Airway epithelial cell (primary cell): ENCODE data around the gene C10orf71. TPM values are rescaled to one million over a fixed set of nuclear protein-coding genes. Genes with fewer than 3 reads are reported as not detected.

Source experiments
- total RNA-seq: library from RNA; depleted of rRNA; stranded (reverse); fragments of >200 nt; gene quantifications from 2 replicates; pipeline ENCODE4 v1.2.3, GENCODE V29; 2015

Gene C10orf71, protein sequence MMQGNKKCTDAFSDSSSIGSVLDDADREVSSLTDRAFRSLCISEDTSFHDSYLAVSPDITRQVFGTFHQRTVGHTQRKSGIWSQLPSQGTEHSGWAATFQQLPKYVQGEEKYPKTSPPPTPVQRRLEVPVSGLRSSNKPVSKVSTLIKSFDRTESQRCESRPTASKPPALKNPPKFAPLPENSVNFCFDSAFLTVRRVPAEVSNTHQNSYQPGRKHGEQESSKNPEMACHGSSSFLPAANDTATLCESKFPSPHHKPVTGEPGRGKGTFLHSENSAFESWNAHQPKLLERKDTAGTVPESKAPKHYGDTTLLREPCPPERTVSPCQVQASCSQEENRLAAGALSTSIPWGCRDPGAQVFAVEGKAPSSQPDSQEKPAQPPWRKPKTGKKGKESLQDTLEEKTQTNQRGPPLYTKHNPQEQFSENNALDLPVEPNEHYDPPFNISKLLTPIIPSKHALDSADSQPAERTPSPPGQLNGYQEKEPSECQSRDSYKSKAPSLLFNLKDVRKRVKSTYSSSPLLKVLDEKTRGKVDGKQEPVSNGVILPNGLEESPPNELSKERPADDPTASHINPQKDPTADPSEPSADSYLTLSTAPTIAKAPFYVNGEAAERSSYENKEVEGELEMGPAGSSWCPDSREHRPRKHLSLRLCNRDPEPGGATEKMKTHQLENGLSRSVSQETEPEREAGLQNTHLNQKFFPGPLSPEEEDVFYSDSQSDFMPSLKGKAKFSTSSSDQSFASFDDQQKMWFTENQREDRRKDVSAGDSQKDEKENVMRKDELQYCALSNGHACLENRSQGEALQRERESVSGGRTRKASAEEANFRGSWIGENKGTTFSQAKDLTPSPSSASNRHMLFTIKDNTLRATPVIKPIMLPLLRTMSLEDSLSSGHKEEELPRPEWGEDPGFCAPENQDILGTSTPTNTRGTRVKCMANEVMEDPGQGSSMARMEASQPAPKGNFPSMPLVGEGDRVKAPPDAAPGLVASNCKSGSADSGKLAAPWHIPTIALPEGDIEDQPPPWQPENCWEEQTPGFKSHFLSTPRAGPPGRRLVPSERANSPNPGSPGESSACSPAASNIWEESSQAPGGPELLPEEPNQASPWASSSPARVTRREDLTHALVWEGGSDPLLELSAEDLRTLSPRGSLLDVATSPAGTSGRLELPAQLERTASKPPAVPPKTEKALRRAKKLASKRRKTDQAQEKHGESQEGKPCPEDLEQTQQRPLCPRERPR (N-terminal part only)
- total RNA-seq, result not detected in 2 replicates

DNA sequence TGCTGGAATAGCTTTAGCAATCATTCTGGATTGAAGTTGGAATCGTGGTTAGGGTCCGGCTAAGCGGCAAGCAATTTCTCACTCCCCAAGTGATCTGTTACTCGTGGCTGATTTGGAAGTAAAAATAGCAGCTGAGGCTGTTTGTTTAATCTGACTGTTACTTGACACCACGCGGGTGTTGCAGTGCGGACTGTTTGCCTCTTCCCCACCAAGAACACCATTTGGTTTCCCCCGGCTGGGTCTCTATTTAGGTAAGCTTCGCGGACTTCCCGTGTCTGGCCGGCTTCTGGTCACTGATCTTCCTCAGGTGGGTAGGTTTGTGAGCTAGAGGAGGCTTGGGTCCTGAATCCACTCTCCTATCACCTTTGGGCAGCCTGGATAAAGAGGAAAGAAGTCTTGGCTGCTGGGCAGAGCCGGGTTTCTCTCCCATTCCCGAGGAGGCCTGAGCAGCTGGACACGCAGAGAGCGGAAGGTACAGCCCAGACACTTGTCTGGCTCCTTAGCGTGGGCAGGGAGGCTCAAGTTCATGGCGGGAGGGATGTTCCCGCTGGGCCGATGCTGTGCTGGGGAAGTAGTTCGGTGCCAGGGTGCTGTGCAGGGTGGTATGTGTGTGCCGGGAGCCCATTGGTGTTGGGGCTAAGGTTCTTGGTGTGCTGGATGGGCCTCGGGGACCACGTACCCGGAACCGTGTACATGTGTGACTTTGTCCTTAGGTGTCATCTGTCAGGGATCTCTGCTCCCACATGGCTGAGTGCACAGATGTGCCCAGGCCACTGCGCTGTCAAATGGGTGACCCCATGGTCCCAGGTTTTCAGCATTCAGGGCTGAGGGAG is at the start of gene C10orf71:
C10orf71 (plus strand) TSS at position 188 of the 833 bp plus-strand sequence. CDS start 23,376 bp downstream, outside the sequence.

Other genes starting within 250 kb of the C10orf71 start
- 0.05 and 0.07 TPM in 2 replicates for gene VSTM4, start 183.6 kb upstream of the C10orf71 start, total RNA-seq
- not detected in 2 replicates for gene FAM170B, start 165.1 kb upstream of the C10orf71 start, total RNA-seq
- gene TMEM273, start 110.8 kb upstream of the C10orf71 start, total RNA-seq, result not detected in 2 replicates
- not detected in 2 replicates for gene DRGX, start 96.9 kb downstream of the C10orf71 start, total RNA-seq
- 12.3 and 14.8 TPM in 2 replicates for gene ERCC6, start 240.0 kb downstream of the C10orf71 start, total RNA-seq